GM23248 (cell line): ENCODE measurements around the gene LRGUK. TPM values are rescaled to one million over a fixed set of nuclear protein-coding genes. Genes with fewer than 3 reads are reported as not detected.

ENCODE experiments used
- DNase-seq: peaks from one replicate; pipeline ENCODE4 v3.0.0-alpha.2; 2015
- H2AFZ ChIP-seq: fragments of 200-600 bp; sonication (generic); 2 replicates; pipeline ENCODE4 v1.6.1; 2016; ENCODE audit warnings: antibody characterized with exemption
- H3F3A ChIP-seq: fragments of 200-600 bp; sonication (generic); 2 replicates; pipeline ENCODE4 v1.6.1; 2016; ENCODE audit warnings: mild to moderate bottlenecking, antibody characterized with exemption, mixed run types; ENCODE audit not compliant: insufficient read depth
- H3K27ac ChIP-seq: fragments of 200-600 bp; sonication (generic); 2 replicates; pipeline ENCODE4 v1.5.1; 2016; ENCODE audit warnings: mild to moderate bottlenecking
- H3K27me3 ChIP-seq: fragments of 200-600 bp; sonication (generic); replicated peaks from 2 replicates; pipeline ENCODE4 v1.6.1; 2016; ENCODE audit warnings: mild to moderate bottlenecking; ENCODE audit not compliant: insufficient read depth
- H3K36me3 ChIP-seq: fragments of 200-600 bp; sonication (generic); 2 replicates; pipeline ENCODE4 v1.6.1; 2016; ENCODE audit warnings: low read depth, mild to moderate bottlenecking
- H3K4me1 ChIP-seq: fragments of 200-600 bp; sonication (generic); 2 replicates; pipeline ENCODE4 v1.6.1; 2016; ENCODE audit warnings: mild to moderate bottlenecking; ENCODE audit not compliant: insufficient read depth
- H3K4me2 ChIP-seq: fragments of 200-600 bp; sonication (generic); one replicate; pipeline ENCODE4 v1.6.1; 2016; ENCODE audit warnings: mild to moderate bottlenecking; ENCODE audit not compliant: unreplicated experiment
- H3K4me3 ChIP-seq: fragments of 200-600 bp; sonication (generic); 2 replicates; pipeline ENCODE4 v1.5.1; 2016; ENCODE audit warnings: mild to moderate bottlenecking
- H3K79me2 ChIP-seq: fragments of 200-600 bp; sonication (generic); 2 replicates; pipeline ENCODE4 v1.6.1; 2016; ENCODE audit warnings: mild to moderate bottlenecking; ENCODE audit not compliant: insufficient read depth
- H3K9ac ChIP-seq: fragments of 200-600 bp; sonication (generic); 2 replicates; pipeline ENCODE4 v1.6.1; 2016; ENCODE audit warnings: mild to moderate bottlenecking
- H3K9me2 ChIP-seq: fragments of 200-600 bp; sonication (generic); 2 replicates; pipeline ENCODE4 v1.6.1; 2016; ENCODE audit warnings: mixed run types, mild to moderate bottlenecking, moderate library complexity; ENCODE audit not compliant: insufficient read depth
- H3K9me3 ChIP-seq: fragments of 200-600 bp; sonication (generic); one replicate; pipeline ENCODE4 v1.6.1; 2017; ENCODE audit warnings: low read depth
- H4K20me1 ChIP-seq: fragments of 200-600 bp; sonication (generic); 2 replicates; pipeline ENCODE4 v1.6.0; 2016; ENCODE audit not compliant: insufficient read depth
- EZH2 ChIP-seq: fragments of 200-600 bp; sonication (generic); IDR thresholded peaks from 2 replicates; pipeline ENCODE4 v1.6.1; 2018; ENCODE audit warnings: antibody characterized with exemption, mild to moderate bottlenecking; ENCODE audit not compliant: insufficient read depth, poor library complexity, severe bottlenecking
- EZH2phosphoT487 ChIP-seq: fragments of 200-600 bp; sonication (generic); IDR thresholded peaks from 2 replicates; pipeline ENCODE4 v1.6.1; 2018; ENCODE audit warnings: antibody characterized with exemption, moderate library complexity, mild to moderate bottlenecking, low read depth; ENCODE audit not compliant: insufficient read depth
- WGBS, 2 experiments: methylation state at CpG; one replicate each; pipeline ENCODE4 v1.1.6; 2015 to 2017; ENCODE audit warnings: low lambda C conversion rate in 2 of 2, low coverage in 1 of 2; ENCODE audit errors: missing lambda C conversion rate in 2 of 2; 5-methylcytosine and 5-hydroxymethylcytosine counted together
- in situ Hi-C: fragments of 300-500 bp; cut with MboI; formaldehyde crosslinking; loops from 2 replicates; pipeline ENCODE4 v1.15.0; 2020
- polyA plus RNA-seq: library from polyadenylated mRNA; unstranded; fragments of >200 nt; fragmentation: Nextera tagmentation; extraction: Ambion mirVana; gene quantifications from 2 replicates; pipeline ENCODE4 v1.2.1, GENCODE V29; 2016
- total RNA-seq: library from RNA; depleted of rRNA; stranded (reverse); fragments of >200 nt; shearing (Covaris generic); gene quantifications from 2 replicates; pipeline ENCODE4 v1.2.3, GENCODE V29; 2014; rRNA removed

LRGUK gene
- total and polyA plus RNA-seq, 2 experiments from 2014 or later, result 0.11 TPM; not detected in 1

- Histone ChIP-seq H3K27me3 (no peaks in the 10 kb centered on the region), H3K9me2 (no peaks in the 10 kb centered on the region), H3K4me1 (peaks cover 26% of the 10 kb centered on the region), H3K4me3 (no peak overlapping the region), H3K9me3 (no peaks in the 10 kb centered on the region), H4K20me1 (no peaks in the 10 kb centered on the region), H3K79me2 (peaks cover 29% of the 10 kb centered on the region), H3K27ac (no peak overlapping the region), H3K9ac (no peak overlapping the region), H3K36me3 (peaks cover 16% of the 10 kb centered on the region), H3F3A (0 out of 2 replicates have a peak, but pooled peaks cover 17% of the 10 kb centered on the region), H2AFZ (no peak overlapping the region), H3K4me2 (no peak overlapping the region)
- DNase-seq, result no peak
- TF ChIP-seq EZH2phosphoT487 (no peak), EZH2 (no peak)
- WGBS, 2 experiments, result 92% methylated on average over 4 of the region's 4 CpGs
- in situ Hi-C loops, result no loop called here
Measured at GRCh38 chr7:134308548-134308947, 181.4 kb downstream of the LRGUK start.

GRCh38 chr7:134311807-134312206 lies 184.7 kb downstream of the LRGUK start:
- TF ChIP-seq EZH2 (no peak), EZH2phosphoT487 (no peak)
- Histone ChIP-seq H3K4me3 (no peak overlapping the region), H4K20me1 (no peaks in the 10 kb centered on the region), H3K79me2 (peaks cover 54% of the 10 kb centered on the region), H3F3A (peaks cover 22% of the 10 kb centered on the region; the same call in 1 of the 2 replicates), H3K27ac (no peak overlapping the region), H3K9me3 (no peaks in the 10 kb centered on the region), H3K4me1 (peaks cover 32% of the 10 kb centered on the region), H3K36me3 (no peaks in the 10 kb centered on the region), H2AFZ (no peak overlapping the region), H3K4me2 (no peak overlapping the region), H3K9me2 (no peaks in the 10 kb centered on the region), H3K9ac (no peak overlapping the region), H3K27me3 (no peaks in the 10 kb centered on the region)
- WGBS, 2 experiments, result 86 to 89% methylated on average over 4 of the region's 4 CpGs
- in situ Hi-C loops, result no loop called here
- no peak for DNase-seq

DNA sequence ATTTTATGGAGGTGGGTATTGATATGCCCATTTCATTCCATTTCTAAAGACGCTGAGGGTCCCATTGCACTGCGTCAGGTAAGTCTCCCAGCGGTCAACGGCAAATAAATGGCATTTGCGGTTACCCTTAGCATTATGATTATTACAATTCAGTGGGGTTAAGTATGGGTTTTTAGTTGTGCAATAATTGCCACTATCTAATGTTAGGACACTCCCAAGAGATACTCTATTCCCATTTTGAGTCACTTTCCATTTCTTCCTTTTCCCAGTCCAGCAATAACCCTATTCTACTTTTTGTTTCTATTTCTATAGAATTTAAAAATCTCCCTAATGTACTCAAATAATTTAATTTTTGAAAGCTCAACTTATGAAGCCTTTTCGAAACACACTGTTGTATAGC lies 185.6 kb downstream of the LRGUK start:
- 98 to 99% methylated on average over 6 of the region's 6 CpGs for WGBS, 2 experiments
- Histone ChIP-seq H4K20me1 (no peaks in the 10 kb centered on the region), H3K4me3 (no peak overlapping the region), H3K27ac (no peak overlapping the region), H3K9ac (no peak overlapping the region), H3K4me1 (peaks cover 23% of the 10 kb centered on the region), H3K9me2 (no peaks in the 10 kb centered on the region), H3K79me2 (peaks cover 54% of the 10 kb centered on the region), H3K27me3 (no peaks in the 10 kb centered on the region), H2AFZ (no peak overlapping the region), H3K9me3 (no peaks in the 10 kb centered on the region), H3K4me2 (no peak overlapping the region), H3K36me3 (no peaks in the 10 kb centered on the region), H3F3A (peaks cover 13% of the 10 kb centered on the region; the same call in 1 of the 2 replicates)
- TF ChIP-seq EZH2phosphoT487 (no peak), EZH2 (no peak)
- DNase-seq, result no peak
- in situ Hi-C loops, result no loop called here

GRCh38 chr7:134313543-134313942 lies 186.4 kb downstream of the LRGUK start:
- Histone ChIP-seq H3K27me3 (no peaks in the 10 kb centered on the region), H3K9ac (no peak overlapping the region), H3K79me2 (peaks cover 54% of the 10 kb centered on the region), H3K9me3 (no peaks in the 10 kb centered on the region), H3K4me2 (no peak overlapping the region), H3K9me2 (no peaks in the 10 kb centered on the region), H3K27ac (no peak overlapping the region), H3F3A (peaks cover 5% of the 10 kb centered on the region), H3K4me1 (peaks cover 21% of the 10 kb centered on the region), H3K36me3 (no peaks in the 10 kb centered on the region), H2AFZ (no peak overlapping the region), H4K20me1 (no peaks in the 10 kb centered on the region), H3K4me3 (no peak overlapping the region)
- DNase-seq, result no peak
- no peak for TF ChIP-seq EZH2
- no peak for TF ChIP-seq EZH2phosphoT487
- WGBS, 2 experiments, result 100% methylated on average over 1 of the region's 1 CpG
- in situ Hi-C loops, result no loop called here

Other genes starting within 250 kb of the LRGUK start
- gene SLC35B4, start 189.6 kb downstream of the LRGUK start, total RNA-seq, result 12.9 and 15.6 TPM in 2 replicates
- 22.2 and 25.7 TPM in 2 replicates for gene SLC35B4, start 189.6 kb downstream of the LRGUK start, polyA plus RNA-seq